ENCODE results near the gene EIF2A.
"Not testable (repeated sequence)": the region's sequence is repeated elsewhere in the genome, so short reads cannot be mapped to it uniquely, and the experiment has no call there.

Gene EIF2A

DNA sequence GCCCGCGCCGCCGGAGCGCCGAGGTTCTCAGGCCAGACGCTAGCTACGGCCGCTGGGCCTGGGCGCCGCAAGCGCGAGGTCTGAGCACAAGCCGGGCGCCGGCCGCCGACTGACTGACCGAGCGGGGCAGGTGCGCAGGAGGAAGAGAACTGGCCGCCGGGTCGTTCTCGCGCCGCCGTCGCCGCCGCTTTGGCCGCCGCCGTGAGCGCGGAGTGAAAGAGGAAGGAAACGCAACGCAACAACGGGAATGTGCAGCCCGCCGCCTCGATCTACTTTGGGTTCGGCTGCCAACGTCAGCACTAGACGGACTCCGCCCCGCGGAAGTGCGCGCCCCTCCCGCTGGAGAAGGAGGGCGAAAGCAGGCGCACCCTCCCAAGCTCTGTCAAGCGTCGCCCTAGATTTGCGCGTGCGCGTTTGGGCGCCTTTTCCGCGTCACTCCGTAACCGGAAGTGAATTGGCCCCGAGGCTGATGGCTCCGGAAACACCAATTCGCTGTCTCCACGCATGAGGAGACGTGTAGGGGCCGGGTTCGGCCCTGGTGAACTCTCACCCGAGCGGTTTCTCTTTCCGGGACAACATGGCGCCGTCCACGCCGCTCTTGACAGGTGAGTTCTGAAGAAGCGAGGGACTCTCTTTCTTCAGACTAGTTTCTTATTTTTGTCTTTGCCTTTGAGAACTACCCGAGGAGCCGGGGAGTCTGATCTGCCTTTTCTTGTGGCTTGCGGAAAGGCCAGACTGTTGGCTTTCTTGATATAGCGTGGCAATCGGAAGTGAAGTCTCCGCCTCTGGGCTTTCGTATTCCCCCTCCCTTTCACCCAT lies at the start of gene EIF2A, which contains the start of gene SERP1:
EIF2A (plus strand) TSS at position 562 of the 819 bp plus-strand sequence; CDS start at position 578, 16 bp downstream.
SERP1 (minus strand) TSS at position 271 of the 819 bp plus-strand sequence. CDS start 361 bp downstream, outside the sequence.
- peak; percentile 92 to 100 (median 99) for DNase-seq

DNA sequence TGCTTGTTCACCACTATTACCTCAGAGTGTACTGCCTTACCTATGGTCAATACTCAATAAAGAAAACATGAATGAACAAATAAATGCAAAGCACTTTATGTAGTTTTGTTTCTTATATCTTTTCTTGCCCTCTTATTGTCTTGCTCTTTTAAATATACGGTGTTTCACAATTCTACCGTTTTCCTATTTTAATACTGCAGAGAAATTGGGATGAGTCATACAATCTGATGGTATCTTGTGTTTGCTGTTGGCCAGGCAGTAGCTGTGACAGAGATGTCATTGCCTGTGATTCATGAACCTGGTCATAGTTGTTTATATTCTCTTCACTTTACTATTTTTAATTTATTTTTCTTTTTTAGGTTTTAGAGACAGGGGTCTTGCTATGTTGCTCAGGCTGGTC lies 48.6 kb upstream of the EIF2A start:
- DNase-seq, result no peak

DNA sequence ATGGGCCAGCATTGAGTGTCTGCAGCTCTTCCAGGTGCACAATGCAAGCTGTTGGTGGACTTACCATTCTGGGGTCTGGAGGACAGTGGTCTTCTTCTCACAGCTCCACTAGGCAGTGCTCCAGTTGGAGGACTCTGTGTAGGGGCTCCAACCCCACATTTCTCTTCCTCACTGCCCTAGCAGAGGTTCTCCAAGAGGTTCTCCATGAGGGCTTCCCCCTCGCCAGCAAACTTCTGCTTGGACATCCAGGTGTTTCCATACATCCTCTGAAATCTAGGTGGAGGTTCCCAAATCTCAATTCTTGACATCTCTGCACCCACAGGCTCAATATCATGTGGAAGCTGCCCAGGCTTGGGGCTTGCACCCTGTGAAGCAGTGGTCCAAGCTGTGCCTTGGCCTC lies 45.6 kb upstream of the EIF2A start:
- not testable (repeated sequence) for DNase-seq

DNA sequence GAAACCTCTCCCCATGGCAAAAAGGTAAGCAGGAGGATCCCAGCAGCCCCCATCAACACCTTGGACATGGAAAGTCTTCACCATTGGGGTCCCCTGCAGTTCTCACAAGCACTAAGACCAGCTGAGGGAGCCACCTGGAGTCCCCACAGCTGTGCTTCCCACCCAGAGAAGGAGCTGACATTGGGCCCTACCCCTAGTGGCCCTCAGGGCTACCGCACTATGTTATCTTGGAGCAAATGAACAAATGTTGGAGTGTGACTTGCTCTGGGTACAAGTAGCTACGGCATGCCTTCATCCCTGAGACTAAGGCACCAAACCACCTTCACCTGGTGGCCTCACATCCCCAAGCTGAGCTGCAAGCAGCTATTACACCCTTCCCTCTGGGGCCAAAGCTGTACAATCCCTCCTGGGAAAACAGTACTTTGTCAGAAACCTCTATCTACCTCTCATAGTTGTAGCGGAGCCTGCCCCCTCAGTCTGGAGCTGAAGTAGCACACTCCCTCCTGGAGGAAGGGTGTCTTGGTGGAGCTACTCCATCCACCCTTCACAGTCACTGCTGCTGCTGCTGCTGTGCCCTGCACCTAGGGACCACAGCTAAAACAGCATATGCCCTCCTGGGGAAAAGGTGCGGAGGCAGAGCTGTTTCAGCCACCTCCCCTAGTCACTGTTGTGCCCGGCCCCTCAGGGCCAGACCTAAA lies 43.0 kb upstream of the EIF2A start:
- no peak for DNase-seq

DNA sequence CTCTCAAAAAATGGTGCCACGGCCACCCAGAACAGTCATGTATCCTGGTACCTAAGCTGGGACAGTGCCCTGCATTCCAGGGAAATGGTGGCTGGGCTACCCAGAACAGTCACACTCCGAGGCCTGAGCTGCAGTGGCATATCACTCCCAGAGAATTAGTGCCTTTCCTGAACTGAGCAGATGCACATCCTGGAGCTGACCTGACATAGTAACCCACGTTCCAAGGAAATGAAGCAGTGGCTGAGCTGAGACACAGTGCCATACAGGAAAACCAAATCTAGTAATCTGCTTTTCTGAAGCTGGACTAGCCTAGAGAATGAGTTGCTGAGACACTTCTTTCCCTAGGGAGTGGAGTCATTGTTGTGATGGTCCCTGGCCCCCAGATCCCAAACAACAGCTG lies 42.1 kb upstream of the EIF2A start:
- no peak for DNase-seq

DNA sequence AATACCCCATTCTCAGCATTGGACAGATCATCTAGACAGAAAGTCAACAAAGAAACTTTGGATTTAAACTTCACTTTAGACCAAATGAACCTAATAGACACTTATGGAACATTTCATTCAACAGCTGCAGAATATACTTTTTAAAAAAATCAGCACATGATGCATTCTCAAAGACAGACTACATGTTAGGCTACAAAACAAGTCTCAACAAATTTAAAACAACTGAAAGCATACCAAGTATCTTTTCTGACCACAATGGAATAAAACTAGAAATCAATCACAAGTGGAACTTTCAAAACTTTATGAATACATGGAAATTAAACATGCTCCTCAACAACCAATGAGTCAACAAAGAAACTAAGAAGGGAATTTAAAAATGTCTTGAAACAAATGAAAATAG lies 38.2 kb upstream of the EIF2A start:
- DNase-seq, result no peak

DNA sequence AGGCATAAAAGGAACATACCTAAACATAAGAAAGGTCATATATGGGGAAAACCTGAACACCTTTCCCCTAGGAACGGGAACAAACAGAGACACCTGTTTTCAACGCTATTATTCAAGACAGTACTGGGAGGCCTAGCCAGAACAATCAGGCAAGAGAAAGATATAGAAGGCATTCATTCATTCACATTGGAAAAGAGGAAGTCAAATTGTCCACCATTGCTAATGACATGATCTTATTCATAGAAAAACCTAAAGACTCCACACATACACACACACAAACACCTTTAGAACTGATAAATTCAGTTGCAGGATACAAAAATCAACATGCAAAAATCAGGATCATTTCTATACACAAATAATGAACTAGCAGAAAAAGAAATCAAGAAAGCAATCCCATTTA lies 36.8 kb upstream of the EIF2A start:
- no peak for DNase-seq

DNA sequence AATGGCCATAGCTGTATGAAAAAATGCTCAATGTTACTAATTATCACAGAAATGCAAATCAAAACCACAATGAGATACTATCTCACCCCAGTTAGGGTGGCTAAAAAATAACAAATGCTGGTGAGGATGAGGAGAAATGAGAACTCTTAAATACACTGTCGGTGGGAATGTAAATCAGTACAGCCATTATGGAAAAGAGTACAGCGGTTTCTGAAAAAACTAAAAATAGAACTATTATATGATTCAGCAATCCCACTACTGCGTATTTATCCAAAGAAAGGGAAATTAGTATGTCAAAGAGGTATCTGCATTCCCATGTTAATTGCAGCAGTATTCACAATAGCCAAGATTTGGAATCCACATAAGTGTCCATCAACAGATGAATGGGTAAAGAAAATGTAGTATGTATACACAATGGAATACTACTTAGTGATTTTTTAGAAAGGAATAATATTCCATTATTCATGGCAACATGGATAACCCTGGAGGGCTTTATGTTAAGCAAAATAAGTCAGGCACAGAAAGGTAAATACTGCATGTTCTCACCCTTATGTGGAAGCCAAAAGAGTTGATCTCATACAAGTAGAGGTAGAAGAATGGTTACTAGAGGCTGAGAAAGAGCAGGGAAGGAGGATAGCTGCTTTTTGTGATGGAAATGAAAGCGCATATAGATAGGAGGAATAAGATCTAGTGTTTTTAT lies 35.3 kb upstream of the EIF2A start:
- no peak for DNase-seq

DNA sequence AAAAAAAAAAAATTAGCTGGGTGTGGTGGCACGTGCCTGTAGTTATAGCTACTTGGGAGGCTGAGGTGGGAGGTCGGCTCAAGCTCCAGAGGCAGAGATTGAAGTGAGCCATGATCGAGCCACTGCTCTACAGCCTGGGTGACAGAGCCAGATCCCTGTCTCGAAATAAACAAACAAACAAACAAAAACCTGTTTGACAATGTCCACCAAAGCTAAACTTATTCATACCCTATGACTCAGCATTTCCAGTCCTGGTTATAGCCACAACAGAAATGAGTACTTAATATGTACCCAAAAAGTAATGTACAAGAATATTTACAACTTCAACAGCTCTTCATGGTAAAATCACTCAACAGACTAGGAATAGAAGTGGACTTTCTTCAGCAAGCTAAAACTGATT lies 31.4 kb upstream of the EIF2A start:
- no peak for DNase-seq

DNA sequence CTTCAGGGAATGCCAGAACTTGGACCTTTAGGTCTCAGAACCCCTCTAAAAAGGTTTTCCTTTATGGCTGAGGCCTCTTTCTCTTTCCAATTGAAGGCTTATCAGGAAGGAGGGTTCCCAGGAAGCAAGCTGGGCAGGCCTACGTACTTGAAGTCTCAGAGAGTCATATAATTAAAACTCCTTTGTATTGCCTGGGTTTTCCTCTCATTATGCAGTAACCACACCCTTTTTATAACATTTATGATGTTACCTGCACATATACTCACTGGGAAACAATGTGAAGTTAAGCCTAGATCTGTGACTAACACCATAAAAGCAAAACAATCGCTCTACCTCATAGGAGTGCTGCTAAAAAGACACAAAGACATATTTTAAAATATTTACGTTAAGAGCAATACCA lies 27.6 kb upstream of the EIF2A start:
- DNase-seq, result no peak

DNA sequence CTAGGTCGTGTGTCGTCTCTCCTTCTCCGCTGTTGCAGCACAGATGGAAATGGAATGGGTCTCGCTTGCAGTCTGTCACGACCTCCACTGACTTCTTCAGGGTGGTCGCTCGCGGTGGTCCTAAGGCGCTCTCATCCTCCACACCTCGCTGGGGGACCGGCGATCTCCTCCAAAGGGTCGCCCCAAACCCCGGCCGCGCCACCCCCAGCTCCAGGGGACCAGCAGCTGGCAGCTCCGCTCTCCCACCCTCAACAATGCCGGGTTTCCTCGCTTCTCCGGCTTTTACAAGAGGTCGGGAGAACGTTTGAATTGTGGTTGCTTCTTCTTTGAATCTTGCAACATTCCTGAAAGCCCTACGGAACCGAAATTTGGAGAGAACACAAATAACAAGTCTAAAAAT lies 26.2 kb upstream of the EIF2A start:
- no peak for DNase-seq

DNA sequence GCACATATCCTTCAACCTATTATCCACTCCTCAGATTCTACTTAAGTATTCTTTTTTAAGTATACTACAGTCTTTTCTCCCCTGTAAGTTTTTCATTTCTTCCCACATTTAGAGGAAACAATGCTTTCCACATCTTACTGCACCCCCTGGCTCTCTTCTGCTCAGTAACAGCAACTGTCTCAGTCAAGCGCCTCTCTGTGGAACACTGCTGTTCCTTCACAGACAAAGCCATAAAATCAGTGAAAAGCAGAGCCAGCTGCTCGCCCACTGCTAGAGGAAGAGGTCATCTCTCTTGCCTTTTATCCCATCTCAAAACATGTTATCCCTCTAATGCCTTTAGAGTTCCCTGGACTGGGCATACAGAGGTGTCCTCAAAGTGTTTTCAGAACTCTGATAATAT lies 25.1 kb upstream of the EIF2A start:
- no peak for DNase-seq

DNA sequence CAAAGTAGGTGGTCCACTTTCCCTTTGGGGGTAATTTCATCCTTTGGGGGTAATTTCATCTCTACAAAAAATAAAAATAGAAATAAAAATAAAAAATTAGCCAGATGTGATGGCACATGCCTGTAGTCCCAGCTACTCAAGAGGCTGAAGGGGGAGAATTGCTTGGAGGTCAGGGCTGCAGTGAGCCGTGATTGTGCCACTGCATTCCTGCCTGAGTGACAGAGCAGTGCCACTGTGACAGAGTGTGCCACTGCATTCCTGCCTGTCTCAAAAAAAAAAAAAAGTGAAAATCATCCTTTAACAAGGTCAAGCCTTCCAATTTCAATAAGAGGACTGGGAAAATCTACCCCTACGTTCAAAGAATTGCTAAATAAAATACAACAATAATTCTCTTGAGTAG lies 23.0 kb upstream of the EIF2A start:
- no peak for DNase-seq

DNA sequence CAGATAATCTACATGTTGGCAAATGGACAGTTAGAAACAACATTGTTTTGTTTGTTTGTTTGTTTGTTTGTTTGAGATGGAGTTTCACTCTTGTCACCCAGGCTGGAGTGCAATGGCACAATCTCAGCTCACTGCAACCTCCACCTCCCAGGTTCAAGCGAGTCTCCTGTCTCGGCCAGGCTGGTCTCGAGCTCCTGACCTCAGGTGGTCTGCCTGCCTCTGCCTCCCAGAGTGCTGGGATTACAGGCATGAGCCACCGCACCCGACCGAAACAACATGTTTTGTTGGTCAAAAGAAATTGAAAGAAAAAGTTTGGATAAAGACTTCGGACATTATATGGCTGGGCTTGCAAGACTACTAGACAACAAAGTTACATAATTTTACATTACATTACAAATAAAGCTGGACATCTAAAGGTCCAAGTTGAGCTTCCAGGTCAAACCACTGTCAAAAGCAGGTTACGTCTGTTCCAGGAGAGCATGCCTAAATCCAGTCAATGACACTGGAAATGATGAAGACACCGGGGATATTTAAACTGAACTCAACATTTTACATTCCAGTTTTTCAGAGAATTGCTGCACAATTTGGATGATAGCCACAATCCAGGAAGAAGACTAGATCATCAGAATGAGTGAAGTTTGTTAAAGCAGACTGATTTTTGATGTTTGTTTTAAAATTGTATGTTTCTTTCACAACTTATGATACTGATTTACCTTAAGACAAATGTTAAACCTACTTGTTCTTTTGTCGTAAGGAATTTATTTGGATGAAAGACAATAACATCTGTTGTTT lies 18.9 kb upstream of the EIF2A start:
- no peak for DNase-seq

DNA sequence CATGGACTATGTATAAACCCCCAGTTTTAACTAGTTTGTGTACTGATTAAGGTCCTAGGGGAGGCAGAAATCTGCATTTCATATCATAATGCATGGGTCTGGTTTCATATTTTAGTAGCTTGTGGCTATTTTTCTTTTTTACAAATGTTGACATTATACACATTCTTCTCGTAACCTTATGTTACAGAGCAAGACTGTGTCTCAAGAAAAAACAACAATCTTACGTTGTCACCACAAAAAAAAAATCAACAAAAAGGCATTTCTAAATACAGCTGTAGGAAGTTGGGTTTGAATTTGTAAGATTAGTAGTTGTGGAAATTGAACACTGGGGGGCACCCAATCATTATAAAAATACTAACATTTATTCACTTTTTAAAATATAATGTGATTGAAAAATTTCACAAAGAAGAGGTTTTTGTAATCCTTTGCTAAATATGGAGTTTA lies 18.2 kb upstream of the EIF2A start:
- DNase-seq, result no peak

DNA sequence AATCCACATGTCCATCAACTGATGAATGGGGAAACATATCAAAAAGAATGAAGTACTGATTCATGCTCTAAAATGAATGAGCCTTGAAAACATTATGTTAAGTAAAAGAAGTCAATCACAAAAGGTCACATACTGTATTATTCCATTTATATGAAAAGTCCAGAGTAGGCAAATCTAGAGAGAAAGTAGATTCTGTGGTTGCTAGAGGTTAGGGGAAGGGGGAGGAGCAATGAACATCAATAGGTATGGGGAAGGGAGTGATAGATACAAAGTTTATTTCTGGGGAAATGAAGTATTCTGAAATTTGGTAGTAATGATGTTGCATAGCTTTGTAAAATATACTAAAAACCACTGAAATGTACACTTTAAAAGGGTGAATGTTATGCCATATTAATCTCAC lies 14.8 kb upstream of the EIF2A start:
- DNase-seq, result no peak

DNA sequence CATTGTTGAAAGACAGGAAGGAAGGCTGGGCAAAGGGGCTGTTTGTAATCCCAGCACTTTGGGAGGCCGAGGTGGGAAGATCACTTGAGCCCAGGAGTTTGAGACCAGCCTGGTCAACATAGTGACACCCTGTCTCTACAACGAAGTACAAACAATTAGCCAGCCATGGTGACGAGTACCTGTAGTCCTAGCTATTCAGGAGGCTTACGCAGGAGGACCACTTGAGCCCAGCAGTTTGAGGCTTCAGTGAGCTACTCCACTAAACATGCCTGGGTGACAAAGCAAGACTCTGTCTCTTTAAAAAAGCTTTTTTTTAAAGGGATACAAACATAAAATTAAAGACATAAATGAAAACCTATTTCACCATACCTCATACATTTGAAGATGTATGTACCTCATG lies 11.4 kb upstream of the EIF2A start:
- DNase-seq, result no peak

DNA sequence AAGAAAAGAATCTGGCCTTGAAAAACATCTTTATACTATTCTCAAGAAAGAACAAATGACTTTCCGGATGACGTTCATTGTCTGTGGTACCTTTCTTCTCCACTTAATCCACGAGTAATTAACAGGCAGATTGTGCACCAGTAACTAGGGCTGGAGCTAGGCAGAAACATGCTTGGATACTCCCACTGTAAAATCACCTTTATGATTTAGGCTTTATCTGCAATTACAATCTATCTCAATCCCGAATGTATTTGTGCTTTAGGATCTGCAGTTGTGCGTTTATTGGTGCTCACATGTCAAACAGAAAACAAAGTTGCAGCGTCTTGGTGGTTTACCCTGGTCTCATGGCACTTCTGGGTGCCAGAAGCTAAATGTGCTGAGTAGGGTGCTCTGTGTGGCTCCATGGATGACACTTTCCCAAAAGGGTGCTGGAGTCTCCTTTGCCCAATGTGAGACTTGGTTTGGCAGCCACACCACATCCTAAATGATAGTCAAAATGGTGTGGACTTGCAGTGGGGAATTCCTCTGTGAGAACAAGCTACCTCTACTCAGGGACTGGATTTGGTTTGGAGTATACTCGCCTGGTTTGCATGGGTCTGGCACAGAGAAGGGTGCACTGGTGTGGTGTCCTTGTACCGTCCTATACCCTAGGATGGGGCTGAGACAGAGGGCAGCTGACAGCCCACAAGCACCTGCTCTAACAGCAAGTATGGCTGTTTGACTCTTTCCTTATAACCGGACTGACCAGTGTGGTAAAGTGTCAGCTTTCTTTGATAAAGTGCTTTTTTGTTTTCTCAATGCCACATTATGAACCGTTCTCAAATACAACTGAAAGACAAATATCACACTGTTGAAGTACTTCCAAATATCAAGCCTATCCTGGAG lies 8.0 kb upstream of the EIF2A start:
- no peak for DNase-seq

DNA sequence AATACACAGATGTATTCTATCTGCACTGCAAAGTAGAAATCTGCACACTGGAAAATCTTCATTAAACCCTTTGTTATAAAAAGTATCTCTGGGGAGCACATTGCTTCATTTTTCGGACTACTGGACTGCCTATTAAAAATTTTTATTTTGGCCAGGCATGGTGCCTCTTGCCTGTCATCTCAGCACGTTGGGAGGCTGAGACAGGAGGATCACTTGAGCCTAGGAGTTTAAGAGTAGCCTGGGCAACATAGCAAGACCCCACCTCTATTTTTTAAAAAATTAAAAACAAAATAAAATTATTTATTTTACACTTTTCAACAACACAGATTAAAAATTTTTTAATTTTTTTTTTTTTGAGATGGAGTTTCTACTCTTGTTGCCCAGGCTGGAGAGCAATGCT lies 6.3 kb upstream of the EIF2A start:
- DNase-seq, result no peak

DNA sequence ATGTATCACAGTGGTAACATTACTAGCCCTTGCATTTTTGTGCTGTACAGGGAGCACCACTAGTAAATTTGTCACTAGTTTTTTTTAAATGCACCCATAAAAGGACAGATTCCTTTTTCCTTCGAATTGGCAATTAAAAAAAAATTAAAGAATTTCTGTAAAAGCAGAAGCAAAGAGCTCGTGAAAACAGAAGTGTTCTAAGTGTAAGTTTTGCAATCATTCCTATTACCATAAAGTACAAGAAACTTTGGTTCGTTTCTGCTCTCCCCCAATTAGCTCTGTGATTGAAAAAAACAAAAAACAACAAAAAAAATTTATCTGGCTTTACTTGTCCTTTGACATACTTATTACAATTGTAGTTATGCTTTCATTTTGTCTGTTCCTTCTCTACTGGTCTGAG lies 5.6 kb upstream of the EIF2A start:
- no peak for DNase-seq

All from nucleus accumbens (tissue), 56 donors.